Tongue (tissue), 2 donors: ENCODE data around the gene EPS8L2. TPM values are rescaled to one million over a fixed set of nuclear protein-coding genes. Genes with fewer than 3 reads are reported as not detected.
A peak's percentile ranks its signal among the peaks of the same experiment; 100 is the strongest.

Experiments
- DNase-seq: peaks from one replicate; pipeline ENCODE4 v3.0.0-alpha.2; 2015
- total RNA-seq: library from RNA; depleted of rRNA; stranded (reverse); fragments of >200 nt; gene quantifications from one replicate; pipeline ENCODE4 v1.2.3, GENCODE V29; 2014

Gene EPS8L2
- total RNA-seq, 1 donor from 2014 or later, result 88.3 TPM

DNA sequence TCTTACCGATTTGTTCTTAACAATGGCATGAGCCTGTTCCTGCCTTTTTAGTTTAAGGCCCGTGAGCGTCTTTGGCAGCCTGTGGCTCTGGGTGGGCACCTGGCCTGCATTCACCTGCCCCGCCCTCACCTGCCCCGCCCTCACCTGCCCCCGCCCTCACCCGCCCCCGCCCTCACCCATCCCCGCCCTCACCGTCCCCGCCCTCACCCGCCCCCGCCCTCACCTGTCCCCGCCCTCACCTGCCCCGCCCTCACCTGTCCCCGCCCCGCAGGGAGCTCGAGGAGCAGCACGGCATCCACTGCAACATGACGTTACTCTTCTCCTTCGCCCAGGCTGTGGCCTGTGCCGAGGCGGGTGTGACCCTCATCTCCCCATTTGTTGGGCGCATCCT is 57.0 kb downstream of the EPS8L2 start:
- no peak for DNase-seq

DNA sequence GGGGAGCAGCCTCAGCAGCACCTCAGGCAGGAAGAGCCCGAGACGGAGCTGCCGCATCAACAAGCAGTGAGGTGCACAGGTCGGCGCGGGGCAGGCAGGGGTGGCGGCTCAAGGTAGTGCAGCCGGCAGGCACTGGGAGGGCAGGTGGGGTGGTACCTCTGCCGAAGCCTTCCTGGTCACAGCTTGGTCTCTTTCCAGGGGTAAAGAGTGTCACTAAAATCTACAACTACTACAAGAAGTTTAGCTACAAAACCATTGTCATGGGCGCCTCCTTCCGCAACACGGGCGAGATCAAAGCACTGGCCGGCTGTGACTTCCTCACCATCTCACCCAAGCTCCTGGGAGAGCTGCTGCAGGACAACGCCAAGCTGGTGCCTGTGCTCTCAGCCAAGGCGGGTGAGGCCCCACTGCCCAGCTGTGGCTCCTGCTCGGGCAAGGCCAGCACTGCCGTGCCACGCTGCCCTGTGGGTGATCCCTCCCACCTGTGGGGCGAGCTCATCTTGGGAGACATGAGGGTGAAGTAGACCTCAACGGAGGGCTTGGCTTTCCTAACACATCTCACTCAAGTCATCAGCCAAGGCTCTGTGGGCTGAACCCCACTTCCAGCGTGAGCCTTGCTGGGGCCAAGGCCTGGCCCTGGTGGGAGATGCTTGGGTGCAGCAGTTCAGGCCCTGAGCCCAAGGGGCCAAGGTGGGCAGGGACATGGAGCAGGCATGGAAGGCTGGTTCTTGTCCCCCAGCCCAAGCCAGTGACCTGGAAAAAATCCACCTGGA is 57.7 kb downstream of the EPS8L2 start:
- no peak for DNase-seq

DNA sequence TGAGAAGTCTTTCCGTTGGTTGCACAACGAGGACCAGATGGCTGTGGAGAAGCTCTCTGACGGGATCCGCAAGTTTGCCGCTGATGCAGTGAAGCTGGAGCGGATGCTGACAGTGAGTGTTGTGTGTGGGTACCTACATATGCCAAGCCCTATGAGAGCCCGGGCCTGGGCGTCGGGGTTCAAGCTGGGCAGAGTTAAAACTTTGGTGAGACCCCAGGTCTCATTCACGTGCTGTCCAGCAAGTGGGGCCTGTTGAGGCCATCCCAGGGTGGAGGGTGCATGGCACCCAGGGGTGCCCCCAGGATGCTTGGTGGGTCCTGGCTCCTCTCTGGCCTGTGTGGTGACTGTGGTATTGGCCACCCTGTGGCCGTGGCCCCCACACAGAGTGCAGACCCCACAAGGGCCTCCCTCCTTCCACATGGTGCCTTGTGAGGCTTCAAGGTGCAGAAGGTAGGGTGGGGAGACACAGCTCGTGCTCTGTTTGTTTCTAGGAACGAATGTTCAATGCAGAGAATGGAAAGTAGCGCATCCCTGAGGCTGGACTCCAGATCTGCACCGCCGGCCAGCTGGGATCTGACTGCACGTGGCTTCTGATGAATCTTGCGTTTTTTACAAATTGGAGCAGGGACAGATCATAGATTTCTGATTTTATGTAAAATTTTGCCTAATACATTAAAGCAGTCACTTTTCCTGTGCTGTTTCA is 58.4 kb downstream of the EPS8L2 start:
- DNase-seq, result no peak

DNA sequence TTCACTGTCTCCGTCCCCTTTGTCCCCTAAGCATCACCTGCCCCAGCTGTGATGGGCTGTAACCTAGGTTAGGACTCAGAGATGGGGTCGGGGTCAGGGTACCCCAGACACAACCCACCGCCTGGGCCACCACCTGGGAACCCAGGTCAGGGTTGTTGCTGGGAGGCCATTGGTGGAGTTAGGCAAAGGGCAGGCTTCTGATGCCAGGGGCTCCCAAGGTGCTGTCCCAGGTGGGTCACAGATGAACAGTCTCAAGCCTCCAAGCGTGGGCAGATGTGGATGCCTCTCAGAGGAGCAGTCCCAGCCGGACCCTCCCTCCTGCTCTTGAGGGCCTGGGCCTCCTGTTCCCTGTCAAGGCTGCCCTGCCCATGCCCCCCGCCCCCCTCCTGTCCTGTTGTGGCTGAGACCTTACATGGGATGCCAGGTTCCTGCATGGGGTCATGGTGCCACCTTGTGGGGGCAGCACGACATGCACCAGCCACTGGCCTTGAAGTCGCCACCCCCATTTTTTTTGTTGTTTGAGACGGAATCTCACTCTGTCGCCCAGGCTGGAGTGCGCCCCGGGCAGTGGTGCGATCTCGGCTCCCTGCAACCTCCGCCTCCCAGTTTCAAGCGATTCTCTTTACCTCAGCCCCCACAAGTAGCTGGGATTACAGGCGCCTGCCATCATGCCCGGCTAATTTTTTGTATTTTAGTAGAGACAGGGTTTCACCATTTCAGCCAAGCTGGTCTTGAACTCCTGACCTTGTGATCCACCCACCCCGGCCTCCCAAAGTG is 59.2 kb downstream of the EPS8L2 start:
- DNase-seq, result peak; percentile 61

DNA sequence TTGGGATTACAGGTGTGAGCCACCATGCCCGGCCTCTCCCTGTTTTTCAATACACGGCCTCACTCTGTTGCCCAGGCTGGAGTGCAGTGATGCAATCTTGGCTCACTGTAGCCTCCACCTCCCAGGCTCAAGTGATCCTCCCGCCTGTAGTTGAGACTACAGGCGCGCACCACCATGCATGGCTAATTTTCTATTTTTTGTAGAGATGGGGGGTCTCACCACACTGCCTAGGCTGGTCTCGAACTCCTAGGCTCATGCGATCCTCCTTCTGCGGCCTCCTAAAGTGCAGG is 59.7 kb downstream of the EPS8L2 start:
- DNase-seq, result no peak

DNA sequence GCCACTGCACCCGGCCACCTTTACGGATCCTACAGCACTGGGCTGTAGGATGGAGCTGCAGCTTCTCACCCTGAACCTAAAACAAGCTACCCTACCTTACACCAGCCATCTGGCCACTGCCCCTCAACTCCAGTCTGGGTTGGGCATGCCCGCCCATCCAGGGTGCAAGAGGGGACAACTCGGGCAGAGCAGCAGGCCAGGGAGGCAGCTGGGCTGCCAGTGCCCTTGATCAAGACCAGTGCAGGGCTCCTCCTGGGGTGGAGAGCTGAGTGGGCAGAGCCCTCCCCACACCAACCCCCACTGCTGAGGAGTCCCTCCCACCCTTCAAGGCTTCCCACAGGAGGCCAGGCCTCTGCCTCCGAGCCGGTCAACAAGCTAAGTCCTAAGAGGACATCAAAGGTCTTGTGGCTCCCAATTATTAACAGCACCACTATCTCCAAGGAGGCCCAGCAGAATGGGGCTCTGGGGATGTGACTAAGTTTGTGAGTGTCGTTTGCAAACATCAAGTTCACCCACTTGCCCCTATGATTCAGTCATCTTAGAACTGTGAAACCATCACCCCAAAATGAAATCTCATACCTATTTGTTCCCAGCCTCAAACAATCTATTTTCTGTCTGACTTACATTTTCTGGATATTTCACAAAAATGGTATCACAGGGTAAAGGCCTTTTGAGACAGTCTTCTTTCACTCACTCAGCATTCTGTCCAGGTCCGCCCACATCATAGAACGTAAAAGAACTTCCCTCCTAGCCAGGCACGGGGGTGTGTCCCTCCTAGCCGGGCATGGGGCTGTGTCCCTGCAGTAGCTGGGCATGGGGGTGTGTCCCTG is 60.3 kb downstream of the EPS8L2 start:
- no peak for DNase-seq

DNA sequence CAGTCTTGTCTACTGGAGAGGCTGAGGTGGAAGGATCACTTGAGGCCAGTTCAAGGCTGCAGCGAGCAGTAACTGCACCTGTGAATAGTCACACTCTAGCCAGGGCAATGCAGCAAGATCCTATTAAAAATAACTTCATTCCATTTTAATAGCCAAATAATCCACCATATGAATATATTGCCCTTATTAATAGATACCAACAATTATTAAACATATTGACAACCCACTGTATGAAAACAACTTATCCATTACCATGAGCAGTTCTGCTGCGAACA is 60.8 kb downstream of the EPS8L2 start:
- DNase-seq, result no peak

DNA sequence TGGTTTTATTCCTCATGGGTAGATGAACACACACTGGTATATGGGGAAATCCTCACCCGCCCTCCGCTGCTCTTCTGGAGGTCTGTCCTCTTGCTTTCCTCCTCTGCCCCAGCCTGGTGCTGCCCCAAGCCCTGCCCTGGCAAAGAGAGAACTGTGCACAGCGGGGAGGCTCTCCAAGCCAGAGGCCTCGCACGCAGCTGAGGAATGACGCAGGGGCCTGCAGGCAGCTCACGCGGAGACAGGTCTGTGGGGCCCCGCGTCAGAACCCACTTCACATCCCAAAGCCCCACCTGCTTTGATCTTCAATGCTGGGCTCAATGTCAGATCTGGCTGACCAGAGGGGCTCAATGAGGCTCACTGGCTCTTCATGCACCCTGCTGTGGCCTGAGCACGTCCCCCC is 61.2 kb downstream of the EPS8L2 start:
- no peak for DNase-seq

DNA sequence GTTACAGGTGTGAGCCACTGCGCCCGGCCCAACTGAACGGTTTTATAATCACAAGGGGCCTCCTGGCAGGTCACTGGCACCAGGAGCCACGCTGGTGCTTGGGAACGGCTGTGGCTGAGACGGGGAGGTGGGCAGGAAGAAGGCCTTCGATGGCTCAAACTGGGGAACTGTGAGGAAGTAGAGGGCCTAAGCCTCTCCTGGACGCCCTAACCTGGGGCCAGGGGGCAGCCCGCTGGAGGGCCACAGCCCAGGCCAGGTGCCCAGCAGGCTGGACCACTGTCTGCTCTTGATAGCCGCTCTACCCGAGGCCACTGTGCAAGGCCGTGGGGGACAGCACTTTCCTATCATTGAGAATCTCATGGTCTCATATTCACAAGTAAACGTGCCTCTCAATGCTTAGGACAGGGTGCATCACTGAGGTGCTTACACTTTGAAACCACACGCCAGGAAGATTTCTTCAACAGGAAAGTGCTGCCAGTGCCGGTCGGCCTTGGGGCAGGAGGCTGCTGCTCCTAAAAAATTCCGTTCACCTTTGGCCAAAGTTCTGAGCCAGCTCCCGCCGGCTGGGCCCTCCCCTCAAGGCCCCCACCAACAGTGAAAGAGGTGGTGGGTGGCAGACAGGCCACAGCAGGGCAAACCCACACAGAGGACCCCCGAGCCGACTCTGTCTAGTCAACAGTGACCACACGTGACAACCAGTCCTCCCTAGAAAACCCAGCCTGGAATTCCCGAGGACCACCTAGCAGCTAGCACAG is 64.0 kb downstream of the EPS8L2 start:
- DNase-seq, result no peak

DNA sequence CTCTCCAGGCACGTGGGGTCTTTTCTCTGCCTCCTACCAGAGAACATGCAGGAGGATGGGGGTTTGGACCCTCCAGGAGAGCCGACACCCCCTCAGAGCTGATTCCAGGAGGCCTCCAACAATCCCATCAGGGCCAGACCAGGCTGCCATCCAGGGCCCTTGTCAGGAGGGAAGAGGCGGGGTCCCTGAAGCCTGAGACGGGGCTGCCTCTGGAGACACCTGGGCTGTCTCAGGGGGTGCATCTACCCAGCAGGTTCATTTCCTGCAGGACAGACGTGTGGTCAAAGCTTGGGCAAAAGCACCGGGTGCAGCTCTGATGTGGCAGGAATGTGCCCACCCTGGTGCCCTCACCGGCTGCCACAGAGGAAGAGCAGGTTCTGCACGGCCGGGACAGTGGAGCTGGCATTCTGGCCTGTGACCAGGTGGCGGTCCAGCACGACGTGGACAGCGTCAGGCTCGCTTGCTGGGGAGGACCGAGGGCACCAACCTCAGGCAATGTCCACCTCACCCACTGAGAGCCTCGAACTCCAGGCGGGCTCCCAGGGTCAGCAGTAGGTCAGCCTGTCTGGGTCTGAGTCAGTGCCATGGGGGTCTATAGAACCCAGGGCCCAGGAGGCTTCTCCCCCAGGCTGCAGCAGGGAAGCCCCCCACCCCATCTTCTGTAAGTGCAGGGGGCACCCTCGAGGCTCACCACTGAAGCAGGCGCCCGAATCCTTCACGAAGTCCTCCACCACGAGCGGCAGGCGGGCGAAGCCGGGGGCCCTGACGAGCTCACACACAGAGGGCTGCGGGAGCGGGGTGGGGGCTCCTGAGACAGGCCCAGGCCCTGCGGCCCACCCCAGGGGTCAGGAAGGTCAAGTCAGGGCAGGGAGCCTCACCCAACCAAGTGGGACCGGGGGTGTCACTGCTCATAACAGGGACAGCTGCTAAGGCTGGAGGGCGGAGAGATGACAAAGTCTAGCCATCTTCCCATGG is 64.9 kb downstream of the EPS8L2 start:
- DNase-seq, result no peak

DNA sequence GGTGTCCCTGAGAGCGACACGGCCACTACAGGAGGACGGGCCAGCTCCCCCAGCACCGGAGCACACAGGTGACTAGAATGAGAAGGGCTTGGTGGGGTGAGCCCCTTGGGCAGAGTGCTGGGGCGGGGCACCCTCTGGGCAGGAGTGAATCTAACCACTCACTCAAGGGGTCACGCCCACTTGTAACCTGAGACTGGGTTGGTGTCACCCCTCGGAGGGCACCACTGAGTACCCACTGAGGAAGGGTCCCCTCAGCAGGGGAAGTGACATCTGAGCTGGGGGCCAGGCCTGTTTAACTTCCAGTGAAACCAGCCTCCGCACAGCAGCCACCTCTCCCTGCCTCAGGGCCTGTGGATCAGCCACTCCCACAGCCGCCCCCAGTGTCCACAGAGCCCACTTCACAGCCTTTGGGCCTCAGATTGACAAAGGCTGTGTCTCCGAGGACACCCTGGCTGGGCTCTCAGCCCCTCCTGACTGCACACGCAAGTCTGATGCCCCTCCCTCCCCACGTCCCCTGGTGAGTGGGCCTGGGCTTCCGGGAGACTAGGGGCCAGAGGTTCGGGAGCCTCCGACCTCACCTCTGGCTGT is 65.7 kb downstream of the EPS8L2 start:
- no peak for DNase-seq

DNA sequence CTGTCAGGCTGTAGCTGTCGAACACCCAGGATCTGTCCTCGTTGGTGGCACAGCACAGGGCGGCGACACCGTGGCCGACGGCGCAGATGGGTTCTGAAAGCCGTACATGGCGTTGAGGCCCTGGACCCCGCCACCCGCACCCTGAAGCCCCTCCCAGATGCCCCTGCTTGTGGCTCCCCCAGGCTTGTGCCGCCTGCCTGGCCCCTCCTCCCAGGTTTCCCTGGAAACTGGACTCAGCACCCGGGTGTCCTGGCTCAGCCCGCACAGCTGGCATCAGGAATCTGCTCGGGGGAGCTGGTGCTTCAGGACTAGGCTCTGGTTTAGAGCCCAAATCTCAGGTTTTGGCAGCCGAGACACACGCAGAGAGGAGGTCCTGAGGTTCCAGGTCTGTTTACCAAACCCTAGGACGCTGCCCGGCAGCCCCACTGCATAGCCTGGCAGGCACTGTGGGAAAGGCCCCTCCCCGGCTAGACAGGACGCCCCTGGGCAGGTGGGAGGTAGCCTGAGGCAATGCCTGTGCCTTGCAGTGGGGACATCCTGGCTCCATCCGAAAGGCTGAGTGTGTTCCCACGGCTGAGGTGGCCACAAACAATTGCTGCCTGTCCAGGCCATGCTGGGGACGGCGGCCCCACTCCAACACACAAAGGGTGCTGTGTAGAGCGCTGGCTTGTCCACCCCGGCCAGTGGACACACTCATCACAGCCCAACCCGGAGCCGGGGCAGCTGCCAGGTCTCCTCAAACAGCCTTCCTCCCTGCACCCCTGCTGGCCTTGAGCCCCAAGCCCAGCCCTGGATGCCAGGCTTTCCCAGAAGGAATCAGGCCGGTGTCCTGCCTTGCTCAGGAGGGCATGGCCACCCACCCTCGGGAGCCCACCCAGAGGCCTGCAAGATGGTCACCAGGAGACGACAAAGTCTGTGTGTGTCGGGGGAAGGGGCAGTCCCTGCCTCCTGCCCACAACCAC is 66.7 kb downstream of the EPS8L2 start:
- no peak for DNase-seq

DNA sequence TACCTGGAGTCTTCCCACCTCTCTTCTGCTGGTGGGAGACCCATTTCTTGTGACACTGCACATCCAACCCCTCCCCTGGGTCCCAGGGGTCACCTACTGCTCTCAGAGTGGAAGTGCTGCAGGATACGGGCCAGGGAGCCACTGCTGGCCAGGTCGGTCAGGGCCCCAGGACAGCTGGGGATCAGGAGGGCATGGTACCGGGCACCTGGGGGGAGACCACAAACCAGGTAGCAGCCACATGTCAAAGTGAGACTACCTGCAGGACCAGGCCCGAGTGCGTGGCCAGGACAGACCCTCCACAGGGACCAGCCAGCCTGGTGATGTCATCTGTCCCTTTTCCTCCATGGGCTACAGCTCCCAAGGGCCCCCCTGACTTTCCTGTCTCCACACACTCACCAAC is 67.4 kb downstream of the EPS8L2 start:
- DNase-seq, result no peak

DNA sequence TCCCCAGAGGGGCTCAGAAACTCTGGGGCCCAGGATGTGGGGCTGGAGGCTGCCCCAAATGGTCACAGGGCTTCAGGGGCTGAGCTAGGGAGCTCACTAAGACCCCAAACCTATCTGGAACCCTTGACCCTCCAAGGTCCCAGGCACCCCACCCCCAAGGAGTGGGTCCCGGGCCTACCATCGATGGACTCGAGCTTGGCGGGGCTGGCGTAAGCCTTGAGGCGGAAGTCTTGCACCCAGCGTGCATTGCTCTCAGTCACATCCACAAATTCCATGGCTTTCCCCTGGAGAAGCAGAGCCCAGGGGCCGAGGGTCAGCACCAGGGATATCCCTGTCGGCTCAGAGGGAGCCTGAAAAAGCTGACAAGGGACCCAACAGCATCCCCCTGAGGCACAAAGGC is 67.8 kb downstream of the EPS8L2 start:
- DNase-seq, result no peak

DNA sequence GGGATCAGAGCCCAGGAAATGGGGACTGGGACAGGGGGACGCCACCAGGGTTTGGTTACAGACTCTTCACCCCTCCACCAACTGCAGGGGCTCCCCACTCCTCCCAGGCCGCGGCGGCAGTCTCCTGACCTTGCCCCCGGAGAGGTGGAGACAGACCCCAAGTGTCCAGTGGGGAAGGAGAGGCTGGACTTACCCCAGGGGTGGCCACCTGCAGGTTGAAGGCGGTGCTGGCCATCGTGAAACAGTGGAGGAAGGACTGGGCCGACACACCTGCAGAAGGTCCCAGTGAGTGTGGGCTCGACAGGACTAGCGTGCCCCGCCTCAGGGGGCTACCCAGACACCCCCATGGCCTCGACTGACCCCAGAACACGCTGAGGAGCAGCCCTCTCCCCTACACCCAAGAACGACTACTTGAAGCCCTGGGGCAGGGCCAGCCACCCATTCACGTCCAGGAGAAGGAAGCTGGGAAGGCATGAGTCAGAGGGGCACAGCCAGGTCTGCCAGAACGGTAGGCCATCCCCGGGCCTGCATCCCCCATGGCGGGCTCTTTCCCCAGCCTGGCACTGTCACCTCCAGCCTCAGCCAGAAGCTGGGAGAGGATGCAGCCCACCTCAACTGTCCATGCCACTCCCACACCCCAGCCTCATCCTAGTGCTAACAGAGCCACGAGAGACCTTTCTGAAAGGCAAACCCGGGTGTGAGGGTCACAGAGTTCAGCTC is 69.0 kb downstream of the EPS8L2 start:
- DNase-seq, result no peak

DNA sequence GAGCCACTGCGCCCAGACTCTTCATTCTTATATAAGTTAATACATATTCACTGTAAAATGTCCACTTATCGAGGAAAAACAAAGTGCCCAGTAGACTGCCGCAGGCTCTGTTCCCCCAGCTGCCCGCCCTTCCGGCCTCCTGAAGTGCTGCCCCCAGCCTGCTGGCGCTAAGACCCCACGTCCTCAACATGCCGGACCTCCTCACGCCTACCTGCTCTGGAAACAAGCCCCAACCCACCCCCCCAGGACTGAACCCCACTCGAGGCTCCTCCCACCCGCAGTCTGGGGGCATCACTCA is 70.2 kb downstream of the EPS8L2 start:
- DNase-seq, result no peak

DNA sequence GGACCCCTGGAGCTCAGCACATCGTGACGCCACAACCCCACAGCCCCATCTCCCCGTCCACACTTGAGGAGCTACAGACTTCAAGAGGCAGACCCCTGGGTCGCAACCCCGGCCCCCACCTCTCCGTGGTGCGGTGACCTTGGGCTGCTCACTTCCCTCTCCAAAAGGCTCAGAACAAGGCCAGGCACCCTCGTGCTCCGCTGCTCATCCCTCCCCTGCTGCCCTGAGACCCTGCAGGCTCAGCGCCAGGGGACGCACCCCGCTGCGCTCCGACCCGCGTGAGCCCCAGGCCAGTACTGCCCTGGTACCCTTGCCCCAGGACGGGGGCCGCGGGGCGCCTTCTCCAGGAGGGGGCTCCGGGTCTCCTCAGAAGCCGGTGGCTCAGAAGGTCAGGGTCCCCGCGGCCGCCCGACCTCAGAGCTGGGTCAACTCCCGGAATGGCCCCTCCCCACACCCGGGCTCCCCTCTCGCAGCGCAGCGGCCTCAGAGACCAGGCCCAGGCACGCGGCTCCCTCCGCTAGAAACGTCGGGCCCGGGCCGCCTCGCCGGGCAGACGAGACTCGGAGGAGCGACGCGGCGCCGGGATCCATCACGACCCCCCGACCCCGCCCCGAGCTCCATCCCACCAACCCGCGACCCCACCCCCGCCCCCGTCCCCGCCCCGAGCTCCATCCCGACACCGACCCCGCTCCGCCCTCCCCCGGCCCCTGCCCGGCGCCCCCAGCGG is 70.7 kb downstream of the EPS8L2 start:
- DNase-seq, result no peak
